Prostate gland (tissue), 2 donors: ENCODE results near the gene CD302.

Source experiments
- CTCF ChIP-seq, 4 experiments: fragments of 200-600 bp in 2 of 4; fragments of 450-650 bp in 2 of 4; sonication (generic) in 2 of 4; IDR thresholded peaks; 1 replicate in 3 of 4; 2 replicates in 1 of 4; pipeline ENCODE4 v1.5.1; 2016 to 2019; ENCODE audit warnings: antibody characterized with exemption in 4 of 4, mild to moderate bottlenecking in 2 of 4, moderate library complexity in 2 of 4
- POLR2A ChIP-seq: fragments of 450-650 bp; IDR thresholded peaks from one replicate; pipeline ENCODE4 v1.6.1; 2016; ENCODE audit warnings: antibody characterized with exemption, mild to moderate bottlenecking
- POLR2AphosphoS5 ChIP-seq: sonication (generic); formaldehyde crosslinking; IDR thresholded peaks from one replicate; pipeline ENCODE4 v1.6.1; 2017; ENCODE audit warnings: antibody characterized with exemption

GRCh38 chr2:159735648-159736047, 62.4 kb downstream of the CD302 start:
- no peak for TF ChIP-seq POLR2A
- no peak for TF ChIP-seq CTCF (IDR thresholded peaks at IDR 0.05)
- no peak for TF ChIP-seq POLR2AphosphoS5
